GM12878 (cell line): ENCODE data around the gene PRTFDC1. TPM values are rescaled to one million over a fixed set of nuclear protein-coding genes. Genes with fewer than 3 reads are reported as not detected.

ENCODE experiments used
- ATAC-seq: fragments of 200-7000 bp; cut with Tn5 transposase; 3 replicates; pipeline ENCODE4 v1.9.1; 2020; ENCODE audit warnings: mild to moderate bottlenecking, moderate library complexity
- BruUV-seq: library from RNA; stranded (reverse); fragments of 400-500 nt; replicated peaks from 2 replicates; lab custom pipeline; 2021; lab: Mats Ljungman, UMichigan
- CTCF ChIA-PET: fragments of 300-600 bp; sonication (Branson Sonifier 250); formaldehyde crosslinking; extraction: SDS; loops from one replicate; lab custom pipeline; 2021; ENCODE audit warnings: inconsistent platforms; lab: Yijun Ruan, JAX
- POLR2A ChIA-PET: fragments of 350-600 bp; formaldehyde crosslinking; extraction: SDS; loops from one replicate; lab custom pipeline; 2021; ENCODE audit warnings: inconsistent platforms; lab: Charles Lee
- RAD21 ChIA-PET: fragments of 300-600 bp; sonication (Branson Sonifier 250); formaldehyde crosslinking; loops from one replicate; lab custom pipeline; 2023; ENCODE audit warnings: antibody characterized with exemption; ENCODE audit not compliant: unreplicated experiment; lab: Charles Lee
- SMC1A ChIA-PET: fragments of 300-600 bp; sonication (Branson Sonifier 250); formaldehyde crosslinking; loops from one replicate; lab custom pipeline; 2023; ENCODE audit not compliant: unreplicated experiment, uncharacterized antibody; lab: Charles Lee
- DNase-seq: peaks from one replicate; pipeline ENCODE4 v3.0.0-alpha.2; 2011; ENCODE audit warnings: low read depth, low spot score
- FAIRE-seq: peaks from 3 replicates; lab custom pipeline; 2011; peaks lifted over from hg19 to GRCh38; lab: Jason Lieb, UNC
- H2AFZ ChIP-seq: 2 replicates; pipeline ENCODE4 v1.6.0; 2011; ENCODE audit warnings: low read depth, low read length, control low read depth; ENCODE audit not compliant: control insufficient read depth
- H3K27ac ChIP-seq: 2 replicates; pipeline ENCODE4 v1.5.1; 2011; ENCODE audit warnings: control low read depth; ENCODE audit not compliant: control insufficient read depth, insufficient read depth
- H3K27me3 ChIP-seq, 2 experiments: replicated peaks in 1 of 2; 2 replicates each; pipeline versions ENCODE4 v1.6.0 to v1.6.1; 2011; ENCODE audit warnings: low read length in 1 of 2; ENCODE audit not compliant: control insufficient read depth in 2 of 2, insufficient read depth in 2 of 2
- H3K36me3 ChIP-seq, 2 experiments: 2 replicates each; pipeline ENCODE4 v1.5.1; 2011; ENCODE audit warnings: low read length in 1 of 2; ENCODE audit not compliant: control insufficient read depth in 2 of 2, insufficient read depth in 2 of 2
- H3K4me1 ChIP-seq: 2 replicates; pipeline ENCODE4 v1.6.1; 2011; ENCODE audit warnings: mild to moderate bottlenecking, low read length, moderate library complexity, mixed read lengths; ENCODE audit not compliant: control insufficient read depth, insufficient read depth
- H3K4me2 ChIP-seq: 2 replicates; pipeline ENCODE4 v1.6.0; 2011; ENCODE audit warnings: control low read depth; ENCODE audit not compliant: control insufficient read depth, insufficient read depth
- H3K4me3 ChIP-seq: fragments of 200-600 bp; sonication (generic); 2 replicates; pipeline ENCODE4 v1.5.1; 2016
- H3K79me2 ChIP-seq: 2 replicates; pipeline ENCODE4 v1.6.0; 2011; ENCODE audit warnings: low read length; ENCODE audit not compliant: control insufficient read depth, insufficient read depth
- H3K9ac ChIP-seq: 2 replicates; pipeline ENCODE4 v1.8.0; 2011; ENCODE audit warnings: low read length, control low read depth, mixed read lengths; ENCODE audit not compliant: control insufficient read depth, insufficient read depth
- H3K9me3 ChIP-seq: replicated peaks from 3 replicates; pipeline ENCODE4 v1.5.1; 2011; ENCODE audit warnings: mild to moderate bottlenecking, low read length; ENCODE audit not compliant: control insufficient read depth, insufficient read depth
- H4K20me1 ChIP-seq: 2 replicates; pipeline ENCODE4 v1.6.0; 2011; ENCODE audit not compliant: control insufficient read depth, insufficient read depth
- DPF2 ChIP-seq: fragments of 450-650 bp; IDR thresholded peaks from 2 replicates; pipeline ENCODE4 v1.6.1; 2017; ENCODE audit warnings: mild to moderate bottlenecking
- E4F1 ChIP-seq: fragments of 450-650 bp; IDR thresholded peaks from 2 replicates; pipeline ENCODE4 v1.6.1; 2018; ENCODE audit warnings: borderline replicate concordance, mild to moderate bottlenecking; ENCODE audit not compliant: partially characterized antibody
- ESRRA ChIP-seq: IDR thresholded peaks from 2 replicates; pipeline ENCODE4 v1.6.1; 2012; ENCODE audit warnings: mild to moderate bottlenecking, low read length, improper control_type of control experiment
- HDGF ChIP-seq: fragments of 450-650 bp; IDR thresholded peaks from 2 replicates; pipeline ENCODE4 v1.6.1; 2016; ENCODE audit warnings: antibody characterized with exemption
- IKZF2 ChIP-seq, 2 experiments: fragments of 450-650 bp; IDR thresholded peaks; 2 replicates each; pipeline ENCODE4 v1.6.1; 2017; ENCODE audit warnings: mild to moderate bottlenecking in 2 of 2, moderate library complexity in 2 of 2
- NFIC ChIP-seq: IDR thresholded peaks from 2 replicates; pipeline ENCODE4 v1.6.1; 2012; ENCODE audit warnings: low read depth, mild to moderate bottlenecking, inconsistent platforms, low read length, moderate library complexity
- SIX5 ChIP-seq: IDR thresholded peaks from 2 replicates; pipeline ENCODE4 v1.6.1; 2011; ENCODE audit warnings: mild to moderate bottlenecking, low read depth, low read length, moderate library complexity; ENCODE audit not compliant: severe bottlenecking
- TAF1 ChIP-seq: IDR thresholded peaks from 2 replicates; pipeline ENCODE4 v1.6.1; 2011; ENCODE audit warnings: mild to moderate bottlenecking, low read depth, low read length, borderline replicate concordance
- ZNF217 ChIP-seq: fragments of 450-650 bp; IDR thresholded peaks from 2 replicates; pipeline ENCODE4 v1.6.1; 2017; ENCODE audit warnings: antibody characterized with exemption, mild to moderate bottlenecking
- ZNF384 ChIP-seq: IDR thresholded peaks from 2 replicates; pipeline ENCODE4 v1.6.1; 2012; ENCODE audit warnings: low read depth, mild to moderate bottlenecking, low read length, improper control_type of control experiment, borderline replicate concordance
- WGBS: methylation state at CpG from one replicate; pipeline ENCODE4 v1.1.6; 2016; ENCODE audit warnings: low lambda C conversion rate; ENCODE audit not compliant: insufficient replicate concordance, insufficient coverage; ENCODE audit errors: missing lambda C conversion rate; 5-methylcytosine and 5-hydroxymethylcytosine counted together
- in situ Hi-C: fragments of 300-500 bp; cut with MboI; formaldehyde crosslinking; loops from 9 replicates; pipeline ENCODE4 v1.14.3; 2018; ENCODE audit warnings: mixed read lengths
- intact Hi-C: fragments of 100-400 bp; cut with micrococcal nuclease; formaldehyde crosslinking; loops from one replicate; pipeline ENCODE4 v1.14.2; 2022; ENCODE audit not compliant: unreplicated experiment
- polyA plus RNA-seq, 11 experiments: library from polyadenylated mRNA; depleted of rRNA in 4 of 11; unstranded in 6 of 11; stranded (reverse) in 5 of 11; fragments of >200 nt; fragmentation: Nextera tagmentation in 4 of 11; fragmentation: Illumina TruSeq in 1 of 11; extraction: Ambion mirVana in 4 of 11; extraction: Trizol in 1 of 11; gene quantifications; 1 replicate in 1 of 11; 2 replicates in 10 of 11; pipeline versions ENCODE4 v1.2.1 to v1.2.3, GENCODE V29; 2011 to 2016; ENCODE audit warnings: inconsistent platforms in 2 of 11, missing spikeins in 2 of 11, low read depth in 1 of 11
- total RNA-seq, 4 experiments: library from RNA; depleted of rRNA in 3 of 4; stranded (reverse); fragments of >200 nt in 3 of 4; fragmentation: Illumina TruSeq in 1 of 4; extraction: Trizol in 1 of 4; gene quantifications; 2 replicates each; pipeline versions ENCODE4 v1.2.1 to v1.2.3, GENCODE V29; 2013 to 2021

PRTFDC1 gene
- total and polyA plus RNA-seq, 10 of the 15 experiments (the other 5 are each of a cell fraction or from before 2014, with no cell fraction given) = 5.5 to 17.3 (median 11.3) TPM

- no peak for TF ChIP-seq TAF1
- TF ChIP-seq E4F1 = no peak
- TF ChIP-seq HDGF = no peak
- no peak for TF ChIP-seq DPF2
- TF ChIP-seq SIX5 = no peak
- no peak for TF ChIP-seq ZNF217
- TF ChIP-seq NFIC = no peak
Measured at GRCh38 chr10:24914148-24914547, 38.3 kb downstream of the PRTFDC1 start (continued).

GRCh38 chr10:24912215-24912614 is 40.2 kb downstream of the PRTFDC1 start:
- Histone ChIP-seq H3K9me3 (no peaks in the 10 kb centered on the region; the same call in 2 of the 3 replicates), H3K27ac (no peak overlapping the region), H4K20me1 (no peaks in the 10 kb centered on the region), H3K27me3 (no peaks in the 10 kb centered on the region), H3K9ac (no peak overlapping the region), H3K4me3 (no peak overlapping the region), H3K36me3 (no peaks in the 10 kb centered on the region), H3K4me1 (no peaks in the 10 kb centered on the region), H3K79me2 (no peaks in the 10 kb centered on the region), H2AFZ (no peak overlapping the region), H3K4me2 (no peak overlapping the region)
- DNase-seq = no peak
- SMC1A ChIA-PET = interaction anchor here (0.9 to 14.7 kb wide), 5 partner anchors 10 to 47 kb away, joined by 3 to 338 read pairs (median 88); no protein-coding TSS in a partner anchor
- BruUV-seq = no TSS peak
- CTCF ChIA-PET = interaction anchor here (0.7 to 3.5 kb wide), 3 partner anchors 9 to 24 kb away, joined by 3 to 17 read pairs (median 5); no protein-coding TSS in a partner anchor
- intact Hi-C loops = no loop called here
- WGBS = 96% methylated on average over 1 of the region's 2 CpGs
- no peak for FAIRE-seq
- POLR2A ChIA-PET = interaction anchor here (0.6 to 4.1 kb wide), 5 partner anchors 8 to 17 kb away, joined by 3 to 18 read pairs (median 6); no protein-coding TSS in a partner anchor
- RAD21 ChIA-PET = interaction anchor here (1.2 to 5.4 kb wide), 3 partner anchors 9 to 17 kb away, joined by 4 to 52 read pairs (median 5); no protein-coding TSS in a partner anchor
- in situ Hi-C loops = loop anchor here (25.0 kb wide), 1 partner anchor 1525 kb away; the partner anchor contains the start of gene APBB1IP
- TF ChIP-seq IKZF2 (IDR thresholded peaks at IDR 0.05) = peak in 1 of 2 experiments; percentile 22; a peak in 1 of 4 replicates
- no peak for TF ChIP-seq ESRRA
- peak; percentile 86 for TF ChIP-seq ZNF384
- peak; percentile 41 for ATAC-seq
